ENCODE data around the gene VPS25.
"Not testable (repeated sequence)": the region's sequence is repeated elsewhere in the genome, so short reads cannot be mapped to it uniquely, and the experiment has no call there.

The VPS25 gene

DNA sequence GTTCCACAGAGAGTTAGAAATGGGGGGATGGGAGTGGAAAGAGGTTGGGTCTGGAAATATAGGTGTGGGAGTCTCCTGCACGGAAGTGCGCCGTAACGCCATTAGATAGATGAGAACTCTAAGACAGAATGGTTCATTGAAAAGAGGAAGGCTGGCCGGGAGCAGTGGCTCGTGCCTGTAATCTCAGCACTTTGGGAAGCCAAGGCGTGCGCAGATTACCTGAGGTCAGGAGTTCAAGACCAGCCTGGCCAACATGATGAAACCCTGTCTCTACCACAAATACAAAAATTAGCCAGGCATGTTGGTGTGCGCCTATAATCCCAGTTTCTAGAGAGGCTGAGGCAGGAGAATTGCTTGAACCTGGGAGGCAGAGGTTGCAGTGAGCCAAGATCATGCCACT is 5.2 kb upstream of the VPS25 start:
- not testable (repeated sequence) for DNase-seq (ENCODE audit: low read depth)

DNA sequence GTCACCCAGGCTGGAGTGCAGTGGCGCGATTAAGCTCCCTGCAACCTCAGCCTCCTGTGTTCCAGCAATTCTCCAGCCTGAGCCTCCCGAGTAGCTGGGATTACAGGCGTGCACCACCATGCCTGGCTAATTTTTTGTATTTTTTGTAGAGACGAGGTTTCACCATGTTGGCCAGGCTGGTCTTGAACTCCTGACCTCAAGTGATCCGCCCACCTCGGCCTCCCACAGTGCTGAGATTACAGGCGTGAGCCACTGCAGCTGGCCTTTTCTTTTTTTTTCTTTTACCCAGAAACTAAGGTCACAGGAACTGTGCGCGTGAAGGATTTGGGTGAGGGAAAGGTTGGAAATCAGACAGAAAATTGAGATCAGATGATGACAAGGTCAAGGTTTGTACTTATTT is 3.3 kb upstream of the VPS25 start:
- not testable (repeated sequence) for DNase-seq (ENCODE audit: low read depth)

DNA sequence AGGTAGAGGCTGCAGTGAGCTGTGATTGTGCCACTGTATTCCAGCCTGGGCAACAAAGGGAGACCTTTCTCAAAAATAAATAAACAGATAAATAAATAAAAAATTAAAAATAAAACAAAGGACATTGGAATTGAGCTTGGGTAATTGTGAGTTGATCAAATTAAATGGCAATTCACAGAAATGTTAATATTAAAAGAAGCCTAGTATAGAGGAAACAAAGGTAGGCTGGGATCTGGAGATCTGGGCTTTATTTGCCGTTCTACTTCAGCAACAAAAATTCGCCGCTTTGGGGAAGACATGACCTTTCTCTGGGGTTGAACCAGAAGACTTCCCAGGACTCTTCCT is 332 bp upstream of the VPS25 start:
- DNase-seq (ENCODE audit: low read depth), result no peak

DNA sequence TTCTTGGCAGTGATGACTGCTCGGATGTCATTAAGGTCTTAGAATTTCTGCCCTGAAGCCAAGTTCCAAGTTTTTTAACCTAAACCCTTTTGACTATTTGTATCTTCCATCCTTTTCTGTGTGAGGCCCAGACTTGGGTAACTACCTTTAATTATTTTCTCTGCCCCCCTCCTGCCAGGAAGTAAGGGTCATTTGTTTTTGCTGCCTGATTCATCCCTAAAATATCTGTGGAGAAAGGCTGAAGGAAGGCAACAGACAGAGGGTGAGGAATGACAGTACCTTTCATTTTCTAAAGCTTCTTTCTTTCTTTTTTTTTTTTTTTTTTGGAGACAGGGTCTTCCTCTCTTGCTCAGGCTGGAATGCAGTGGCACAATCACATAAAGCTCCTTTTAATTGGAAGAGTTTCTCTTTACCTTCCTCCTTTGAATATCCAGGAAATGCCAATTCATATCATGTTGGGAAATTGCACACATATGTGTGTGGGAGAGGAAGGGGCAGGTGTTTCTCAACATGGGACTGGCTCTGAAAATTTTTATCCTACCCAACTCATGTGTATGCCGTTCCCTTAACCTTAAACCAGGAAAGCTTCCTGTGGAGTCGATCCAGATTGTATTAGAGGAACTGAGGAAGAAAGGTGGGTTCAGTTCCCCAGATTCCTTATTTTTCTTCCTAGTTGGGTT is 957 bp downstream of the VPS25 start:
- DNase-seq (ENCODE audit: low read depth), result no peak

DNA sequence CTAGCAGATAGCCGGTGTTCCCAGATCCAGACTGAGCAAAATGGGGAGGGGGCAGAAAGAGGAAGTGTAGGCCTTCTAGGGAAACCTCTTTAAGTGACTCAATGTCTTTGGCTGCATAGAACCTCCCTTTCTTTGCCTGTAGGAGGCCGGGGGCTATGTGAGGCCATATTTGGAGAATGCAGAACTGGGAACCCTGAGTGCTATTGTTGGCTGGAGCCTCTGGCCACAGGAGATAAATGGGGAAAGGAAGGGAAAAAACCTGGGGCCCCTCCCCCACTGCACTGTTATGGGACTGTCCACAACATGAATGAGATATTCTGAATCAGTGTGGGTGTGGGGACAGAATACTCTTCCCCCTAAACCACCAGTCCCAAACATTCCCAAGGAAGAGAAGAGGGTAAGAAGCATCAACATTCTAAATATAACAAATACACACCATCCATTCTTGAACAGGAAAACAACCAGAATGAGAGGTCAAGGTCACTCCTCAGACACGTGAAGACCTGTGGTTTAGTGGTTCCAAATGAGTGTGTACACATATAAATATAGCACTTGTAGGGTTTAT is 2.4 kb downstream of the VPS25 start:
- no peak for DNase-seq (ENCODE audit: low read depth)

DNA sequence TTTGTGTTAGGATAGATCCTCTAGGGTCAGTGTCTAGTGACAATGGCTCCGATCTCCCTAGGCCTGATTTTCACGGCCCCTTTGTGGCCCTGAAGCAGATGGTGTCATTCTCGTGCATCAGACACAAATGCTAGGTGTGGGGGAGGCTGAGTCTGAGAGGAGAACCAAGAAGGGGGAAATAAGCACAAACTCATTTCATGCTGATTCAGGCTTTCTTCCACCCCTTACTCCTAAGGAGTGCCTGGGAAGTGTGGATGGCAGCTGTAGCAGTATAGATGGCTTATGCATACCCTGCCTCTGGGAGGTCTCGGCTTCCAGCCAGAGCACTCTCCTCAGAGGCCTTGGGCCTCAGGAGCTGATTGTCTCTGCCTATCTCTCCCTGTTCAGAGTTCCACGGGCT is 5.3 kb downstream of the VPS25 start:
- DNase-seq (ENCODE audit: low read depth), result no peak

DNA sequence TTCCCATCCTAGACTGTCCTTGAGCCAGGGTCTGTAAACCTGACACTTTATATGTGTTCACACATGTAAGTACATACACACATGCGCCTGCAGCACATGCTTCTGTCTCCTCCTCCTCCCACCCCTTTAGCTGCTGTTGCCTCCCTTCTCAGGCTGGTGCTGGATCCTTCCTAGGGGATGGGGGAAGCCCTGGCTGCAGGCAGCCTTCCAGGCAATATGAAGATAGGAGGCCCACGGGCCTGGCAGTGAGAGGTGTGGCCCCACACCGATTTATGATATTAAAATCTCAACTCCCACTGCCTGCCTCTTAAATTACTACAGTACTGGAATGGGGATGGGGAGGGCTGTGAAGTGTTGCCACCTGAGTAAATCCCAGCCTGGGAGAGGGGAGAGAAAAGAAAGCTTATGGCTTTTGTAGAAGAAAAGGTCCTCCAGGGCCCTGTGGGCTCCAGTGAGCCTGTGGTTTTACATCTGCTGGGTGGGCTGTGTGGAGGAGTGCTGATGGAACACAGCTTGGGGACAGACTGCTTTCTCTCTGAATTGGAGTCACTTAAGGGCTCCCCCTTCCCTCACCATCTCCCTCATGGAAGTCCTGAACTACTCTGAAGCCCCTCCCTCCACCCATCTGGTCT is 6.2 kb downstream of the VPS25 start:
- DNase-seq (ENCODE audit: low read depth), result no peak

DNA sequence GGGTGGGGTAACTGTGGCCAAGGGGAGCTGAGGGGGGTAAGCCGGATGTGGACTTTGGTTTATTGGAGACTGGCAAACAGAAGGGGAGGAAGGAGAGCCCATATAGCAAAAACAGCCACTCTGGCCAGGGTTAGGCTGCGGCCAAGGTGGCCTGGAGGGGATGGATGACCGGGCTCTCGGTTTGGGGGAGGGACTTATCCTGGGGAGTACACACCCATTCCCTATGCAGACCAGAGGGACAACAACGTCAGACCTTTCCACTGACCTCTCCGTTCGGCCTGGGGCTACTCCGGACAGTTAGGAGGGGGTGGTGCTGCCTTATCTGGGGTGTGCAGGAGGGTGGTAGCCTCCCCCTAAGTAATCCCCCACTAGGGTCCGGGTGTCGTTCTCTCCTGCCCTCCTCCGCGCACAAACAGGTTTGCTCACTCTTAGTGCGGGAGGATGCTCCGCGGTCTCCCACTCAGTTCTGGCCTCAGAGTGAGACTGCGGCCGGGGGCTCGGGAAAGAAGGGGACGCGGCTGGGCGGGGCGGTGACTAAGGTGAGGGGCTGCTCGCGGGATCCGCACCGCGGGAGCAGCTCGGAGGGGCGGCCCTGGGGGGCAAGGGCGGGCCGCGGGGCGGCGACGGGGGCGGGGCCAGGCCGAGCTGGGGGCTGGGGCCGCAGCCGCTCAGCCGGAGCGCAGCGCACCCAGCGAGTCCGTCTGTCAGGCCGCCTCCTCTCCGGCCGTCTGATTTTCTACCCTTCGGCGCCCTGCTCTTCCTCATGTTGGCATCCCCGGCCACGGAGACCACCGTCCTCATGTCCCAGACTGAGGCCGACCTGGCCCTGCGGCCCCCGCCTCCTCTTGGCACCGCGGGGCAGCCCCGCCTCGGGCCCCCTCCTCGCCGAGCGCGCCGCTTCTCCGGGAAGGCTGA is 6.9 kb downstream of the VPS25 start, which contains the start of gene WNK4:
TSS of gene WNK4 (plus strand) at position 675 of the 915 bp plus-strand sequence. CDS start at position 764, 89 bp downstream.
- no peak for DNase-seq (ENCODE audit: low read depth)

DNA sequence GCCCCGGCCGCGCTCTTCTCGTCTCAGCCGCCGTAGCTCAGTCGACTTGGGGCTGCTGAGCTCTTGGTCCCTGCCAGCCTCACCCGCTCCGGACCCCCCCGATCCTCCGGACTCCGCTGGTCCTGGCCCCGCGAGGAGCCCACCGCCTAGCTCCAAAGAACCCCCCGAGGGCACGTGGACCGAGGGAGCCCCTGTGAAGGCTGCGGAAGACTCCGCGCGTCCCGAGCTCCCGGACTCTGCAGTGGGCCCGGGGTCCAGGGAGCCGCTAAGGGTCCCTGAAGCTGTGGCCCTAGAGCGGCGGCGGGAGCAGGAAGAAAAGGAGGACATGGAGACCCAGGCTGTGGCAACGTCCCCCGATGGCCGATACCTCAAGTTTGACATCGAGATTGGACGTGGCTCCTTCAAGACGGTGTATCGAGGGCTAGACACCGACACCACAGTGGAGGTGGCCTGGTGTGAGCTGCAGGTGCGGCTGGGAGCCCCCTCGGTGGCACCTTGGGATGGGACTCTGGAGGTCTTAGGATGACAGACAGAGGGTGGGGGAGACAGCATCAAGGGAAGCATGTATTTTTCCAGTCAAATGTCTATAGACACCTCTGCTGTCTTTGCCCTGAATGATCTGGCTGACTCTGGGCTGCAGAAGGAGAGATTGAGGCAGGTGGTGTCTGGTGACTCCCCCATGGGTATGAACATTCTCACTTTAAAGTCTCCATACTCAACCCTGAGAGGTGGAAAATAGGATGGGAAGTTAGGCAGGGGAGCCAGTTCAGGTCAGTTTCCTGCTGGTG is 7.8 kb downstream of the VPS25 start:
- no peak for DNase-seq (ENCODE audit: low read depth)

DNA sequence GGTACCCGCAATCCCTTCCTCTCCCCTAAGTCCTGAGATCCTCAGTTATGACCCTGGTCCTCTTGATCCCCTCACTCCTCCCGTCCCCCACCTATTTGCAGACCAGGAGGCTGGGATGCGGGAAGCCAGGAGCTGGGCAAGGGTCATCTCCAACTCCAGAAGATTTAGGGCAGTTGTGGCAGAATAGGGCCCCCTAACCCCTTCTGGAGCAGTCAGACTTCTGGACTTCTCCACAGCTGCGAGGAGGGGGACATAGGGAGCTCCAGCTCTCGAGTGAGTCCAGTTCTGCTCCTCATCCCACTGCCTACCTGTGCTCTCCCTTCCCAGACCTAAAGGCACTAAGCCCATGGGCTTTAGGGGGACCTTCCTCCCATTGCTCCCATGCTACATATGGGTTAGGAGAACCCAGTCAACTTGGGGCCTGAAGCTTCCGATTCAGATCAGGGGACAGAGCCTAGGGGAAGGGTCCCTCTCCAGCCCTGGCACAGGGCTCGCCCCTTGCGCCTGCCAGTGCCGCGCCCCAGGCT is 8.5 kb downstream of the VPS25 start:
- no peak for DNase-seq (ENCODE audit: low read depth)

DNA sequence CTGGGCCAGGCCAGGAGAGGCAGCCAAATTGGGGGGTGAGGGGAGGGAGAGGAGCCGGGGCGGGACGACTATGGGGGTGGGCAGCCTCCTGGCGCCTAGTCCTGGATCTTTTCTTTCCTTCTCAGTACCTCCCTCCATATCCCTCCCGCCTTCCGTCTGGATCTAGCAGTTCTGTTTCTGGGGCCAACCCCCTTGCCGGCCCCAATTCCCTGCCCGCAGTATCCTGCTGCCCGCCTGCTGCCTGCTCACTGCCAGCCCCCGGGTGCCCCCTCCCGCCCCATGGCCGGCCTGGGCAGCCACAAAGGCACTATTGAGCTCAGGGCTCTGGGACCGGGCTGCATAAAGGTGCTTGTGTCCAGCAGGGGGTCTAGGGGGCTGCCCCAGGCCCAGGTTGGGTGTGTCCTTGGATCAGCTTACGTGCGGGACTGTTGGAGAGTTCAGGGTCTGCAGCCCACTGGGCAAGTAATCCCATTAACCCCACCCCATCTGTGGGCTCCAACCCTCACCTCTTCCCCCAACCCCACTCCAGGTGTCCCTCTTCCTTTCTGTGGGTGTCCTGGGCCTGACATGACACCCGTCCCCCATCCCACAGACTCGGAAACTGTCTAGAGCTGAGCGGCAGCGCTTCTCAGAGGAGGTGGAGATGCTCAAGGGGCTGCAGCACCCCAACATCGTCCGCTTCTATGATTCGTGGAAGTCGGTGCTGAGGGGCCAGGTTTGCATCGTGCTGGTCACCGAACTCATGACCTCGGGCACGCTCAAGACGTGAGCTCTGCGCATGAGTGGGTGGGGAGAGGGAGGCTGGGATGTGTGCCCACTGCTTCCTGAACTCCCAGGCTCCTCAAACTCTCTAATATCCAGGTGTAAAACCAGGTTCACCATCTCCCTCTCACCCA is 9.2 kb downstream of the VPS25 start:
- no peak for DNase-seq (ENCODE audit: low read depth)

DNA sequence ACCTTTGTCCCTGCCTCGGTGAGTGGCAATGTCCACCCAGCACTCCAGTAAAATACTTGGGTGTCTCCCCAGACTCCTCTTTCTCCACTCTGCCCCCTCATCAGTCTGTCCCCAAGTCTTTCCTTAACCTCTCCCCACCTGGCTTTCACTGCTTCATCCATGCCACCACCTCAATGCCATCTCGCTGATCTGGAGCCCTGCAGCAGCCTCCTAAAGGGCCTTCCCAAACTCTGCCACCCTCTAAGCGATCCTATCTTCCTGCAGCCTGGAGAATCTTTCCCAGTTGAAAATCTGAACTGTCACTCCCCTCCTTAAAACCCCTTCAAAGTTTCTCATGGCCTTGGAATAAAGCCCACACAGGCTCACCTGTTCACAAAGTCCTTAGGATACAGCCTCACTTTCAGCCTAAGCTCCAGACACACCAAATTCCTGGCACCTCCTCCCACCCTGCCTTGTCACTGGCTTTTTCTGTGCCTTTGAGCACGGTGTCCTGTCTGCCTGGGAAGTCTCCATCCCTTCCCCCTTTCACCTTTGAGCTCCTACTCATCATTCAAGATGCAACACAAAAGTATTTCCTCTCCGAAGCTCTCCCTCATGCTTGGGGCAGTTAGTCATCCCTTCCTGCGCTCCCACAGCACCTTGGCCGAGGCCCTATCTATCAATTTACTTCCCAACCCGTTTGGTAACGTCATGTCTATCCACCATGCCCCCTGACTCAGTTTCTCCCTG is 10.0 kb downstream of the VPS25 start:
- no peak for DNase-seq (ENCODE audit: low read depth)

DNA sequence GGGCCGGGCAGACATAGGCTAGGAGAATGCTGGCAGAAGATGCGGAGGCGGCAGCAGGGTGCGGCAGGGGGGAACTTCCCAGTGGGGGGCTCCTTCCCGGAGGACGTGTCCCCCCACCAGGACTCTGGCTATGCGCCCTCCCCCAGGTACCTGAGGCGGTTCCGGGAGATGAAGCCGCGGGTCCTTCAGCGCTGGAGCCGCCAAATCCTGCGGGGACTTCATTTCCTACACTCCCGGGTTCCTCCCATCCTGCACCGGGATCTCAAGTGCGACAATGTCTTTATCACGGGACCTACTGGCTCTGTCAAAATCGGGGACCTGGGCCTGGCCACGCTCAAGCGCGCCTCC is 10.5 kb downstream of the VPS25 start:
- no peak for DNase-seq (ENCODE audit: low read depth)

DNA sequence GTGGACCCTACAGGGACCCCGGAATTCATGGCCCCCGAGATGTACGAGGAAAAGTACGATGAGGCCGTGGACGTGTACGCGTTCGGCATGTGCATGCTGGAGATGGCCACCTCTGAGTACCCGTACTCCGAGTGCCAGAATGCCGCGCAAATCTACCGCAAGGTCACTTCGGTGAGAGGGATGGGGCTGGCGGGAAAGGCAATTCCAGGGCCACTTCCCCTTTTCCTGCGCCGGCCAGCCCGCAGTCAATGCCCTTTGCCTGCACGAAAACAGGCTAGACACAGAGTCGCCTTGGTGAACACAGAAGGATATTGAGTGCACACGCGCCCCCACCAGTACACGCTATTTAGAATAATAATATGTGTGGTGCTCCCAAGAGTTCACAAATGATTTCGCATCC is 11.2 kb downstream of the VPS25 start:
- DNase-seq (ENCODE audit: low read depth), result no peak

DNA sequence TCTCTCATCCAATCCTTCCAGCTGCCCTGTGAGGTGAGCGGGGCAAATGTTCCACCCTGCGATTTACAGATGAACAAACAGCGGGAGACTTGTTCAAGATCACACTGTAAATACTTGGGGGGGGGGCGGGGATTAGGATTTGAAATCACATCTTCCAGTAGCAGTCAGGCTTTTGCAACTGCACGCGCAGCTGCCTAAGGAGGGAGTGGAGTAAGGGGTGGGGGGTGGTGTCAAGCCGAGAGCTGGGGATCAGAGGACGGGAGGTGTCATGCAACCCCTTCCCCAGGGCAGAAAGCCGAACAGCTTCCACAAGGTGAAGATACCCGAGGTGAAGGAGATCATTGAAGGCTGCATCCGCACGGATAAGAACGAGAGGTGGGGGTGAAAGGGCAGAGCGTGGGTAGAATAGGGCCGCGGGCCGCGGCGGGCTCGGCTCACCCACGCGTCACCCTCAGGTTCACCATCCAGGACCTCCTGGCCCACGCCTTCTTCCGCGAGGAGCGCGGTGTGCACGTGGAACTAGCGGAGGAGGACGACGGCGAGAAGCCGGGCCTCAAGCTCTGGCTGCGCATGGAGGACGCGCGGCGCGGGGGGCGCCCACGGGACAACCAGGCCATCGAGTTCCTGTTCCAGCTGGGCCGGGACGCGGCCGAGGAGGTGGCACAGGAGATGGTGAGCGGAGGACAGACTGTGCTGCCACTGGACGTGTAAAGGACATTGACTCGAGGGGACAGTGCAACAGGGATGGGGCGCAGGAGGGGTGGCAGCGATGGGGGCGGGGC is 11.8 kb downstream of the VPS25 start:
- no peak for DNase-seq (ENCODE audit: low read depth)

DNA sequence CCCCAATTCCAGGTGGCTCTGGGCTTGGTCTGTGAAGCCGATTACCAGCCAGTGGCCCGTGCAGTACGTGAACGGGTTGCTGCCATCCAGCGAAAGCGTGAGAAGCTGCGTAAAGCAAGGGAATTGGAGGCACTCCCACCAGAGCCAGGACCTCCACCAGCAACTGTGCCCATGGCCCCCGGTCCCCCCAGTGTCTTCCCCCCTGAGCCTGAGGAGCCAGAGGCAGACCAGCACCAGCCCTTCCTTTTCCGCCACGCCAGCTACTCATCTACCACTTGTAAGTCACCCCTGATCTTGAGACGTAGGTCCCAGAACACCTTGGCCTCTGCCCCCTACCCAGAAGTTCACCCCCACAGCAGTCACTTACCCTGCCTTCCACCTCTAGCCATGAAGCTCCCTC is 14.0 kb downstream of the VPS25 start:
- DNase-seq (ENCODE audit: low read depth), result no peak

DNA sequence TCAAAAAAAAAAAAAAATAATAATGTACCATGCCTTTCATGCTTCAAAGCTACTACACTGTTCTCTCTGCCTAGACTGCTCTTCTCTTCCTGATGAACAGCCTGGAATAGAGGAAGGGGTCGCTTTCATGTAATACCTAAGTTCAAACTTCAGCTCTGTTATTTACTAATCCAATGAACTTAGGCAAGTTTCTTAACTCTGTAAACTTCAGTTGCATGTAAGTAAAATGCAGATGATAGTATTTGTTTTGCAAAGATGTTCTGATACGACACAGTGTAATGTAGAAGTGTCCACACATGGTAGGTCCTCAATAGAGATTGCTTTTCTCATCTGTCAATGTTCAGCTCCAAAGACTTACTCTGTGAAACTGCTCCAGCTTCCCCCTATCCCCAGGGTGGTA is 18.7 kb downstream of the VPS25 start:
- DNase-seq (ENCODE audit: low read depth), result no peak

DNA sequence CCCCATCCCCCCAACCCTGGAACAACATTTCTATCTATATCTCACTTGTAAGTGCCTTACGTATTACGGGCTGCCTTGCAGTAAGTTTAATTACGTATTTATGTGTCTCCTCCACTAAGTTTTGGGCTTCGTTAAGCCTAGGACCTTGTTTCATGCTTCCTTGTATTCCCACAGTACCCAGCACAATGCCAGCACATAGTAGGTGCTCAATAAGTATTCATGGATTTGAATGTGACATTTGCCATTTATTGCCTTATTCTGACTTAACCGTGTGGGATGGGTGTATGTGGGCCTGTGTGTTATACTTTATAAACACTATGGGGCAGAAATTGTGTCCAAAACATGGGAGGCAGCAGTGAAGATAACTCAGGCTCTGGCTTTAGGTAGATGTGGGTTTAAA is 19.3 kb downstream of the VPS25 start:
- DNase-seq (ENCODE audit: low read depth), result no peak

DNA sequence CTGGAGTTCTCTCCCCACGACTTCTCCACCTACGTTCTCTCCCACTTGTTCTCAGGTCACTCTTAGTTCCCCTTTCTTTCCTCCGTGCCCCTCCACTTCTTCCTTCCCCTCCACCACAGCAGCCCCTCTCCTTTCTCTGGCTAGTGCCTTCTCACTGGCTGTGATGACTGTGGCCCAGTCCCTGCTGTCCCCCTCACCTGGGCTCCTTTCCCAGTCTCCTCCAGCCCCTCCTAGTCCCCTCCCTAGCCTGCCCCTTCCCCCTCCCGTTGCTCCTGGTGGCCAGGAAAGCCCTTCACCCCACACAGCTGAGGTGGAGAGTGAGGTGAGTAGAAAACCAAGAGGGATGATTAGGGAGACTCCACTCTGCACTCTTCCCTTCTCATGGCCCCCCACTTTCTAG is 21.8 kb downstream of the VPS25 start:
- no peak for DNase-seq (ENCODE audit: low read depth)
